Renal cortical epithelial cell (primary cell): ENCODE data around the gene MATN4. TPM values are rescaled to one million over a fixed set of nuclear protein-coding genes. Genes with fewer than 3 reads are reported as not detected.
"Not testable (repeated sequence)": the region's sequence is repeated elsewhere in the genome, so short reads cannot be mapped to it uniquely, and the experiment has no call there.

Source experiments
- DNase-seq: peaks from one replicate; pipeline ENCODE4 v3.0.0-alpha.2; 2011; ENCODE audit warnings: low read depth
- total RNA-seq: library from RNA; depleted of rRNA; stranded (reverse); fragments of >200 nt; gene quantifications from 2 replicates; pipeline ENCODE4 v1.2.3, GENCODE V29; 2014

MATN4 gene
- total RNA-seq, result not detected in 2 replicates

DNA sequence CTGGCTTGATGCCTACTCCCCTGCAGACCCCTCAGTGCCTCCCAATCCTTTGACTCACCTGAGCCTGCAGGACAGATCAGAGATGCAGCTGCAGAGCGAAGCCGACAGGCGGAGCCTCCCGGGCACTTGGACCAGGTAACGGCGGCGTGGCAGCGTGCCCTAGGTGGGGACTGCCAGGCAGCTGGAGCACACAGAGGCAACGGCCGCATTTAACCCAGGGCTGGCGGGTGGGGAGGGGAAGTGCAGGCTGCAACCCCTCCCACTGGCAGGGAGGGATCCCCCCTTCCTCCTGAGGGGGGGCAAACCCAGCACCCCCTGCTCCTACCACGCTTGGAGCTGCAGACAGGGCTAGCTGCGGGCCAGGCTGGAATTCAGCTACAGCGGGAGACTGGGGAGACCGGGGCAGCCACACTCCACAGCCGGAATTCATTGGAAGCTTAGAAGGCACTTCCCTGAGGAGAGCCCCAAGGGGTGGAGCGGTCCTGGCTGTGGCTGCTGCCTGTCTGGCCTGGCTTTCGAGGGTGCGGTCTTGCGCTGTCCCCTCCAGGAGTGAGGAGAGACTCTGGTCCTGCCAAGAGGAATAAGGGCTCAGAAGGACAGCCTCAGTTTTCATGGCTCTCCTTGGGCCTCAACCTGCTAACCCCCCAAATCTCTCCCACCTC is at the start of gene MATN4:
Gene MATN4, minus strand, starts transcription at position 183 of the 662 bp plus-strand sequence. CDS start 2,717 bp downstream, outside the sequence.
- DNase-seq, result no peak

DNA sequence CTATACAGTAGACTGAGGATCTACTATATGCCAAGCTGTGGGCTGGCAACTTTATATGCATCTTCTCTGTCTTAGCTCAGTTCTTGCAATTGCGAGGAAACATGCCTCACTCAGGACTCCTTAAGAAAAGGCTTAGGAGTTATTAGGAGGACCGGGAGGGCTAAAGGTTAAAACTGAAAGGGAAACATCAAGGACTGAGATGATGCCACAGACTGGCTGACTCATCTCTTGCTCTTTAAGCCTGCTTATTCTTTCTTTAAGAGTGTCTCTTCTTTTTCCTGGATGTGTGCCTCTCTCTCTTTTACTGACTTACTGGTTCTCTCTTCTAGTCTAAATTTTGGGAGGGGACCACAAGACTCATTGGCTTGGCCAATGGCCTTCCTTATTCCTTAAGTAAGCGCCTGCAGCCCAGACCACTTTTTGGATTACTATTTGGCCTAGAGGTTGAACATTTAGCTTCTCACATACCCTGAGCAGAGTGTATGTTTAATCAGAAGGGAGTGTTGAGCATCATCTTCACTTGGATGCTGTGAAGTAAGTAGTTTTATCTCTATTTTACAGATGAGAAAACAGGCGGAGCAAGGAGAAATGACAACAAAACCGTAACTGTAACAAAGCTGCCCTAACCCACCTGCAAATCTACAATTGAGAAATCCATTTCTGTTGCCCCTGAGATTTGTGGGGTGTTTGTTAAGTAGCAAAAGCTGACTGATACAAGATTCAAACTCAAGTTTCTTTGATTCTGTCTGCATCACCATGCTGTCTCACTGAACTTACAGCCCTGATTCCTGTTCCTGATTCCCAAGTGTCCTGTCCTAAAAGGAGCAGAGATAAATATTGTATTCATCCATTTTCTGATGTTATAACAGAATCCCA is 47.3 kb upstream of the MATN4 start:
- DNase-seq, result peak; percentile 74

GRCh38 chr20:45354423-45355208 is 46.5 kb upstream of the MATN4 start:
- no peak for DNase-seq

- DNase-seq, result no peak
These were observed 45.6 kb upstream of the MATN4 start for GRCh38 chr20:45353746-45354145.

DNA sequence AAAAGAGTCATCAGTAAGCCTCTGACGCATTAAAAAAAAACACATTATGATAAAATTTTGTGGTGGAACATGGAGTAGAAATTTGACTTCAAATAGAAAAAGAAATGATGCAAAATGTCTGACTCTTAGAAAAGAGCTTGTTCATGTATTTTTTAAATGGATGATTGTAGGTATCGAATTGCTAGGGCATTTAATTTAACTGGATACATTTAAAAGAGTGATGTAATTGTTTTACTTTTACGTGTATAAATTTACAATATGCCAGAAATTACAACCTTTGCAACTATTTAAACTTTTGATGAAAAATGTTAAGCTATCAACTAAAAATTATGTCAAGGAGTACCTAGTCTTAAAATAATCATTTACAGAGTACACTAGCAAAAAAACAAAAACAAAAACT is 44.6 kb upstream of the MATN4 start:
- no peak for DNase-seq

- not testable (repeated sequence) for DNase-seq
These were observed 42.7 kb upstream of the MATN4 start for GRCh38 chr20:45350795-45351194.

- DNase-seq, result no peak
These were observed 42.1 kb upstream of the MATN4 start for GRCh38 chr20:45350217-45350616.

- DNase-seq, result peak; percentile 43
These were observed 40.1 kb upstream of the MATN4 start, which contains the start of gene SDC4 for GRCh38 chr20:45347936-45348778. TSS of gene SDC4 (minus strand) at chr20:45348424. CDS start at chr20:45348384, 40 bp downstream.

DNA sequence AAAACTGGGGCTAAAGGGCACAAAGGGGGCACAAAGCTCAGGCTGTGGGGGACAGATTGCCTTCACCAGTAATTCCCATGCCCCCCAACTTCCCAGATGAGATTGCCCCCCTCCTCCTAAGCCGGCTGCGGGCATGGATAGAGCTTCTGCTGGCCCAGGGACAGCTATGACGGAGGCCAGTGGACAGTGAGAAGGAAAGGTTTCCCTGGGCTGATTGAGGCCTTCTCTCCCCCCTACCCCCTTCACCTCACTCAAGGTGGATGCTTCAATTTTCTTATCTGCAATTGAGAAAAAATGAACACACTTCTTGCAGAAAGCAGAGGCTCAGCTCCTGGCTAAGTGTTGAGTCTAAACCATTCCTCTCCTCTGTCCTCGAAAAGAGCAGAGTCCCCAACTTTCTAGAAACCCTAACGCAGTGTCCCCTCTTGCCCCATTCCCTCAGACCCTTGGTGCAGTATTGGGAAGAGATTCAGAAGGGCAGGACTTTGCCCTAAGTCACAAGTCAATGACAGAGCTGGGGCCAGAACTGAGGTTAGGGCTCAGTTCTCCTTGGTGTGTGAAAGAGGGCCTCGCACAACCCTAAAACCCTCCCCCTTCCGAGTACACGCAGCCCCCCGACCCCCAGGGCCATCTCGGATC is 39.3 kb upstream of the MATN4 start:
- DNase-seq, result no peak

DNA sequence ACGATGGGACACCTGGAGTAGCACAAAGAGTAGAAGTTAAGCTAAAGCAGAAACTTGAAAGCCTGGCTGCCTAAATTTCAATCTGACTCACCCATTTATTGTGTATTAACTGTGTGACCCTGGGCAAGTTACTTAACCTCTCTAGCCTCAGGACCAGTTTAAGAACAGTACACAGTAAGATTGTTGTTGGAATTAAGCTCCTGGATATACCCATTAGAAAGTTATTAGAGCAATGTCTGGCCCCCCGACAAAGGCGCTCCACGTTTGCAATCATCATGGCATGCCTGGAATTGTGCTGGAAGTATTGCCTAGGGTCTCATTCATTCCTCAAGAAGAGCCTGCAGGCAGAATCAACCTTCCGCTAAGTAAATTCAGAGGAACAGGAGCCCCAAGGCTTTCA is 38.8 kb upstream of the MATN4 start:
- DNase-seq, result peak; percentile 27

GRCh38 chr20:45346291-45346718 is 38.2 kb upstream of the MATN4 start:
- no peak for DNase-seq

DNA sequence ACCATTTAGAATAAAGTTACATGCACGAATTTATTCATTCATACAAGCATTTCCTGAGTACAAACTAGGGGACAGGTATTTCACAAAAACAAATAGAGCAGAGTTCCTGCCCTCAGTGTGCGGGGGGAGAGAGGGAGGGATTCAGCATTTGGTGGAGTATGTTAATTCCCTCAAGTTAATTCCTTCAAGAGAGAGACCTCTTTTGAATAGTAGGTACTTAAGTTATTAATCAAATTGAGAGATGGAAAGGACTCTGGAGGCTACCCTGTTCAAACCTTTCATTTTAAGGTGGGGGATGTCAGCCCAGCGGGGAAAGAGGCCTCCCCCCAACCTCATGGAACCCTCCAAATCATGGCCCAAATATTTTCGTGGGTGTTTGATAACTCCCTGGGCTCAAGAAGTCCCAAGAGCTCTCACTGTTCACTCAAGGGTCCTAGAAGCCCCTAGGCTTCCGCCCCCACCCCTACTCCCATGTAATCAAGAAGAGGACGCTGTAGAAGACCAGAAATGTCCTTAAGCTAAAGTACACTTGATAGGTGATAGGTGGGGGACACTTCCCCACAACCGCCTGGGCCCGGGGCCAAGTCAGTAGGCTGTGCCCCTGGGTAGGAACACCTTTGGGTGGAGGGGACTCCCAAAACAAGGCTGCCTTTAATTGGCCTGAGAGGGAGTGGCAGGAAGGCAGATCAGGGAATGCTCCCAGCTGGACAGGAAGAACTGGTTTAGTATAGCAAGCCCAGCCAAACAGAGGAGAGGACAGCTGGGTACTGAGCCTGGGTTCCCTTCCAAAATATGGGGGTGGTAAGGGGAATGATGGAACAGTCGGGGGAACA is 37.2 kb upstream of the MATN4 start:
- peak; percentile 40 for DNase-seq

DNA sequence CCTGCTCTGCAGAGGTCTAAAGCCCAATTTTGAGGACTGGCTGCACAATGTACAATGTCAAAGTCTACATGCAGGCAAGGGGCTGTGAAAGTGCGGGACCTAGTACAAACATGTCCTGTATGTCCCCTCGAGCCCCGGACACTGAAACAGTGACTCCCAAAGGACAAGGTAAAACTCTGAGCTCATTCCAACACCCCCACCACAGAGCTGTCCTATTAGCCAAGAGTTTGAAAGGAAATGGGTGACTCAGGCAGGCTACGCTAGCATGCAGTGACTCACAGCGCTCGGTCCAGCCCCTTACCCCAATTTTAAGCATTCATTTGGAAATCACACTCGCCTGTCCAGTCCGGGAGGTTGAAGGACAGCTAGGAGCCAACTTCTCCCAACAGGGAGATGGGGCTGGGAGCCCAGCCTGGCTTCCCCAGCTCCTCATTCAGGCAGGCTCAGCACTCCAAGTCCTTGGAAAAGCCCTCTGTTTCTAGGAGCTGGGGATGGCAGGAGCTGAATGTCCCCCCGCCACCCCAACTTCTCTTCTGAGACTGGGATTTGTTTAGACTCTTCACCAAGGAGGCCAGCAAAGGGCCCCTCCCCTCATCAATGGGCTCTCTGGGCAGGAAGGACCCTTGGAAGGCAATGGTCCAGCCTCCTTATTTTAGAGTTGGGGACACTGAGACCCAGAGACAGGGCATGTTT is 36.2 kb upstream of the MATN4 start:
- DNase-seq, result peak; percentile 93

GRCh38 chr20:45343532-45344167 is 35.6 kb upstream of the MATN4 start:
- peak; percentile 82 for DNase-seq

DNA sequence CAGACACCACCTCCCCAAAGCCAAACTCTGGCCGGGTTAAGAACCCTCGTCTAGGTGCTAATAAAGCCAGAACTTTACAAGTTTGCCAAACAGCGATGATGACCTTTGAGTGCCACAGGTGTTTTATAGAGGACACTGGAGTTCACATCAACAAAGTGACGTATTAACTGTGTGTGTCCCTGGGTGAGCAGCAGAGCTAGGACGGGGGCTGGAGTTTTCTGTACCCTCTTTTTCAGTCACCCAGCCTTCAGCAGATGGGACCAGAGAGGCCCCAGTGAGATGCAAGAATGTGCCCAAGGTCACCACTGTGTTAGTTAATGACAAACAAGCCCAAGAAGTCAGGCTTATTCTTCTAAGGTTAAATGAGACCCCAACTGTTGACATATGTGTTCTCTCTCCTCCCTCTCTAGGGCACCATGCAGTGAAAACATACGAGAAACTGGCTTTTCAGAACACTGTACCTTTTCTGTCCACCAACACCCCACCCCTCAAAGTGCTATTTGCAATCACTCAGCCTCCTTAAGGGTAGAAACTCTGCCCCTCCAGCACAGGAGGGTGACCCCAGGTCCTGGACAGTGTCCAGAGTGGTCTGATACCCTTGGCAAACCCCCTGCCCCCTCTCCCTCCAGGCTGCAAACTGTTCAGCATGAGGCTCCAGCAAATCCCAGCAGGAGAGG is 34.9 kb upstream of the MATN4 start:
- no peak for DNase-seq

- DNase-seq, result peak; percentile 81
These were observed 34.1 kb upstream of the MATN4 start for GRCh38 chr20:45341939-45342854.

DNA sequence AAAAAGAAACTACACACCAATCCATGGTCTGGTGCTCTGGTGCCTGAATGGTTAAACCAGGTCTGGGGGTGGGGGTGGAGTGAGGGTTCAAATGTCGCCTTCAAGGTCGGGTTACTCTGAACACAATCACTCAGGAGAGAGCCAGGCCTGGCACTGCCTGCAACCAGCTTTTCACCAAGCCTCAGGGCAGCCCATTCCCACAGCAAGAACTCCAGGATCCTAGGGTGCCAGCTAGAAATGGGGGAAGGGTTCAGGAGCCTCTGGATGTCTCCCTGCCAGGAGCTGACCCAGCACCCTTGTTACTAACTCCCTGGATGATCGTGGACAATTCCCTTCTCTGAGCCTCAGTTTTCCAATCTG is 33.5 kb upstream of the MATN4 start:
- peak; percentile 26 for DNase-seq
